HG03139 (cell line): Measurements from ENCODE around the gene DAB2IP.
"Not testable (repeated sequence)": the region's sequence is repeated elsewhere in the genome, so short reads cannot be mapped to it uniquely, and the experiment has no call there.

Experiments used
- ATAC-seq: cut with Tn5 transposase; IDR thresholded peaks from one replicate; pipeline ENCODE4 v1.9.1; 2021; ENCODE audit not compliant: unreplicated experiment

The DAB2IP gene

GRCh38 chr9:121785673-121786542 lies 134.5 kb downstream of the DAB2IP start:
- no peak for ATAC-seq

DNA sequence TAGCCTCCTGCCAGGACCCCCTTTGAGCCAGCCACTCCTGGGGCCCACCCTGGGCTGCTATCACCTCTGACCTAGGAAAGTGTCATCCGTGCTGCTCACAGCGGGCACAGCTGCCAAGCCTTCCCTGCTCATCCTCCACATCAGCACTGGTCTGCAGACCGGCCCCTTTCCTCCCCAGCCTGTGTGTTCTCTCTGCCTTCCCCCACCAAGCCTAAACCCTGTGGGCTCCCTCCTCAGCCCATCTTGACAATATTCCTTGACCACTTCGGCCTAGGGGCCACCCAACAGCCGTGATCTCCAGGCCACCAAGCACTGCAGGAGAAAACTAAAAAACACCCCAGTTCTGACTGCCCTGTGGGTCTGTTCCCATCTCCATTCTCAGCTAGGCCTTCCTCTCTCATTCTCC lies 135.1 kb downstream of the DAB2IP start:
- no peak for ATAC-seq

- ATAC-seq, result no peak
These were observed 135.6 kb downstream of the DAB2IP start for GRCh38 chr9:121786998-121787422.

GRCh38 chr9:121788686-121789366 lies 137.4 kb downstream of the DAB2IP start:
- no peak for ATAC-seq

DNA sequence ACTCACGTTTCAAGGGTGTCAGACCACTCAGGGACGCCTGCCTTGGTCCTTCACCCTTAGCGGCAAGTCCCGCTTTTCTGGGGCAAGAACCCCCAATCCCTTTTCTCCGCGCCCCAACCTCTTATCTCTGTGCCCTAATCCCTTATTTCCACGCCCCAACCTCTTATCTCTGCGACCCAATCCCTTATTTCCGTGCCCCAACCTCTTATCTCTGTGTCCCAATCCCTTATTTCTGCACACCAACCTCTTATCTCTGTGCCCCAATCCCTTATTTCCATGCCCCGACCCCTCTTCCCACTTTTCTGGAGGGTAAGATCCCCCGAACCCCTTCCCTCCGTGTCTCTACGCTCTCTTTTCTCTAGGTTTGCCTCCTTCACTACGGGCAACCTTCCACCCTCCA lies 139.4 kb downstream of the DAB2IP start:
- no peak for ATAC-seq

- ATAC-seq, result not testable (repeated sequence)
These were observed 141.0 kb downstream of the DAB2IP start for GRCh38 chr9:121792476-121792875.

DNA sequence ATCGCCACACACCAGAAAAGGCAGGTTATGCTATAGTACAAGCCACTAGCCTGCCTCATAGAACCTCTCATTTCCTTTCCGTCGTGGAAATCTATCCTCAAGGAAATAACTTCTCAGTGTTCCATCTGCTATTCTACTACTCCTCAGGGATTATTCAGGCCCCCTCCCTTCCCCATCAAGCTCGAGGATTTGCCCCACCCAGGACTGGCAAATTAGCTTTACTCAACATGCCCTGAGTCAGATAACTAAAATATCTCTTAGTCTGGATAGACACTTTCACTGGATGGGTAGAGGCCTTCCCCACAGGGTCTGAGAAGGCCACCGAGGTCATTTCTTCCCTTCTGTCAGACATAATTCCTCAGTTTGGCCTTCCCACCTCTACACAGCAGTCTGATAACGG lies 142.9 kb downstream of the DAB2IP start:
- ATAC-seq, result not testable (repeated sequence)

GRCh38 chr9:121797081-121797480 lies 145.6 kb downstream of the DAB2IP start:
- ATAC-seq, result no peak

DNA sequence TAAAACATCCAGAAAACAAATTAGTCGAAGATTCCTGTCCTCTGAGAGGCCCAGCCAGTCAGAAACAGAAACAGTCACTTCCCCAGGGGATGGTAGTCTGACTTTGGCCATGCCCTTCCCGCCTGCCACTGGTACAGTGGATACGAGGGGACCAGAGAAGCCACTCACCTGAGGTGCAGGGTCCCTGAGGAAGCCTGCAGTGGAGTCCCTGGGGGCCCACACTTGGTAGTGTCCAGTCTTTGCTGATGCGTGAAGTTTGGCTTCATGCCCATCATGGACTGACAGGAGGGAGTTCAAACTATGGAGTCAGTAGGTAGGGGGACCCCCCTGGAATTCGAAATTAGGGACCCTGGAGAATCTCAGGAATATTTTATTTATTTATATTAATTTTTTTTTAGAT lies 147.5 kb downstream of the DAB2IP start:
- ATAC-seq, result no peak

DNA sequence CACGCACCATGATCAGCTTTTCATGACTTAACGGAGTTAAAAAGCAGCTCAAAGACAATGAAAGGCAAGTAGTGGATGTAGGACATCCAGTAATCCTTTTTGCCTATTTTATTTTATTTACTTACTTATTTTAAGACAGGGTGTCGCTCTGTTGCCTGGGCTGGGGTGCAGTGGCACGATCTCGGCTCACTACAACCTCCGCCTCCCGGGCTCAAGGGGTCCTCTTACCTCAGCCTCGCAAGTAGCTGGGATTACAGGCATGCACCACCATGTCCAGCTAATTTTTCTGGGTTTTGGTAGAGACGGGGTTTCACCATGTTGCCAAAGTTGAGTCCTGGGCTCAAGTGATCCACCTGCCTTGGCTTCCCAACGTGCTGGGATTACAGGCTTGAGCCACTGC lies 148.9 kb downstream of the DAB2IP start:
- ATAC-seq, result no peak

GRCh38 chr9:121801579-121801978 lies 150.1 kb downstream of the DAB2IP start:
- ATAC-seq, result no peak

DNA sequence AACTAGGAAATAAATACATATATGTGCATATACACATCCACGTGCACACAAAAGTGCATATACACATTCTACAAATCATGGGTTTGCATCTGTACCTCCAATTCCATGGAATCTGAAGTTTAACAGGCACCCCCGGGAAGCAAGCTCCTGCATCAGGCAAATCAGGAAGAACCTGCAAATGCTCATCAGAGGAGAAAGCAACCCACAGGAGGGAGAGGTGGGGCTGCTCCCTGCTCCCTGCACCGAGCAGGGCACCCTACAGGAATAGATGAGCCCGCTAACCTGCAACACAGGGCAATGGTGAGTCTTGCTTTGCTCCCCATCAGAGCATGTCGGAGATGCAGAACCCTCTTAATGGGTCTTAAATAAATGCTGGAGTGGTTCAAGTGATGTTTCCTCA lies 151.3 kb downstream of the DAB2IP start:
- ATAC-seq, result no peak

GRCh38 chr9:121807069-121807822 lies 155.8 kb downstream of the DAB2IP start:
- no peak for ATAC-seq

DNA sequence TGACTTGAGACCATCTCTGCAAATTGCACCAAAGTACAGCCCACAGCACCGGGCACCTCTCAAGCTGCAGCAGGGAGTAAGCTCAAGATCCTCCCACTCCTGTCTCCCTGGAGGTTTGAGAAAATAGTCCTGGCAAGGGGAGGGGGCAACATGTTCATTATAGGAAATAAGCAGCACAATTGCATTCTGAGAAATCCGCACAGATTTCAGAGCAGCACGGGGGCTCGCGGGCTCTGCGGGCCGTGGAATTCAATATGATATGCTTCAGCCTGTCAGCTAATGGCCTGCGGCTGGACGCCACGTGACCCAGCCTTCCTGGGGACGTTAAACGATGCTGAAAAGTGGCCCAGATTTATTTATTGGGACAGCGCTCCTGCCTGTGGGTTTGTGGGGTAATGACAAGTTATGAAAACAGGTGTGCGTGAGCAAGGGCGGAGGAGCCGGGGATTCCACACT lies 156.4 kb downstream of the DAB2IP start:
- ATAC-seq, result no peak

DNA sequence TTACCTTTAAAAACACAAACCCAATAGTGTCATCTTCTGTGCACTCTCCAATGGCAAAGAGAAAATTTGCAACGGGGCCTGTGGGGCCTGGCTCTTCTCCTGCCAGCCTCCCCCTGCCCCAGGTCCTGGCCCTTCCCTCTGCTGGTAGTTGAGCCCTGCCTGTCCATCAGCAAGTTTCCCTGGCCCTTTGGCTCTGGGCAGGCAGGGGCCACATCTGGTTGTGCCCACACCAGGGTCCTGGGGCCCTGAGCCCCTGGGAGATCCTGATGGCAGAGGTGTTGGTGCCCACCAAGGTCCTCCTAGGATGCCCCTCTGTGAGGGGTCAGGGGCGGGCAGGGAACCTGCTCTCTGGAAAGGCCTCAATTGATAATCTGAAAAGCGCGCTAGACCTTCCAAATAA lies 157.3 kb downstream of the DAB2IP start:
- no peak for ATAC-seq

- ATAC-seq, result no peak
These were observed 158.1 kb downstream of the DAB2IP start for GRCh38 chr9:121809356-121810050.

DNA sequence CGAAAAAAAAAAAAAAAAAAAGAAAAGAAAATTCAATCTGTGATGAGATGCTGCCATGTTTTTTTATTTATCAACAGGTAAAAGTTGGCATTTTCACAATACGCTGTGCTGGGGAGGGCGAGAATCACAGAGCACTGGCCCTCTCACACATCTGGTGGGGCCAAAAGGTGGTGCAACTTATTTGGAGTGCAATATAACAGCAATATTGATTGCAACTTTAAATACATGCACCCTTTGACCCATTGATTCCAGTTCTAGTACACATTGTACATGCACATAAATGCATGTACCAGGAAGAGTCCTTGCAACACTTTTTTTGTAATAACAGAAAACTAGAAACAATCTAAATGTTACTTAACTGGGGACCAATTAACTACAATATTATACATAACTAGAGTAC lies 159.1 kb downstream of the DAB2IP start:
- ATAC-seq, result no peak

- no peak for ATAC-seq
These were observed 159.7 kb downstream of the DAB2IP start for GRCh38 chr9:121811140-121811539.

DNA sequence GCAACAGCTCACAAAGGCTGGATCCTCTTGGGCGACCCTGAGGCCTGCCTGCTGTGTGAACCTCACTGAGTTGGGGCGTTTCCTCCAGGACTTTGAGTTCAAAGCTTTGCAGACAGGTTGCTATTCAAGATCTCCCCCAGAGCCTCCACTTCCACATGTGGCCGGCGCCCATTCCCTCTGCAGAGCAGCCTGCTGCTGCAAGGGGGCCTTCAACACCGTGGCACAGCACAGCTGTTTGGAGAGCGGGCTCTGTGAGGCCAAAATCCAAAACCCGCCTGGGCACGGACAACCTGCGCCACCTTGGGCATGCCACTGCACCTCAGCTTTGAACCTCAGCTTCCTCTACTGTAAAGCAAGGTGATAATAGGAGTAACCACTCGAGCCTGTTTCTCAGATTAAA lies 160.3 kb downstream of the DAB2IP start:
- ATAC-seq, result no peak

DNA sequence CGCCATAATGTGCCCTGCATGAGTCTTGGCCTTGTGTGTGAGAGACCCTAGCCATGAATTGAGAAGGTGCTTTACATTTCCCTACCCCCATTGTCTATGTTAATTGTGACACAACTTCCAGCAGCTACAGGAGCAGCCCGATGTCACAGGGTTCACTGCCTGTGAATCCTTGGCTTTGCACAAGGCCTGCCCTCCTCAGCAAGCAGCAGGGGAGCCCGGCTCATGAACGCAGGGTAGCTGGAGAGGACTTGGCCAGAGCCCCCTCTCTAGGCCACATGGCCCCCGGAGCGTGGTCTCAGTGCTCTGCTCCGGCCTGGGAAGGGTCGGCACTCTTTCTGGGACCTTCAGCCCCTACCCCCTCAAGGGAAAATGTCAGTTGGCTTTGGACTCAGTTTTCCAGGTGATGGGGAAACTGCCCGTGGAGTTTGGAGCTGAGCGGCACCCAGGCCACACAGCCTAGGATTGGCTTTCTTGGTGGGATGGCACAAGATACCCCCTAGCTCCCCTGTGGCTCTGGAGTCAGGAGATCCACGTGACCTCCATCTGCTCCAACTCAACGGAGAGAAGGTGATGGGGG lies 160.8 kb downstream of the DAB2IP start:
- ATAC-seq, result no peak
